GM19035 (cell line): ENCODE measurements around the gene DHRS2.

Source experiments
- ATAC-seq: cut with Tn5 transposase; IDR thresholded peaks from one replicate; pipeline ENCODE4 v1.9.1; 2021; ENCODE audit not compliant: unreplicated experiment

DHRS2 gene

DNA sequence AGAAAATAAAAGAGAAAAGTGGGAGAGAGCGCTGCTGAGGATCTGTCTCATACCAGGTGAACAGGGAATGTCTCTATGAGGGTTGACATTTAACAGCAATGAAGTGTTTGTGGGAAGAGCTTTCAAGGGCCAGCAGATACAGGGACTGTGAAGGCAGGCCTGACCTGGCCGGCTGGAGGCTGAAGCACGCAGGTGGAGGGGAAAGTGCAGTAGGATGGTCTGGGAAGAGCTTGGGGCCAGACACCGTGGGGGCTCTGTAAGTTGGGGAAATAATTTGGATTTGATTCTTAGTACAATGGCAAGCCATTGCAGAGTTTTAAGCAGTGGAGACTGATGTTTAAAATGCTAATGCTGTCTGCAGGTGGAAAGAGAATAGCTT lies 23.8 kb upstream of the DHRS2 start:
- ATAC-seq = no peak

DNA sequence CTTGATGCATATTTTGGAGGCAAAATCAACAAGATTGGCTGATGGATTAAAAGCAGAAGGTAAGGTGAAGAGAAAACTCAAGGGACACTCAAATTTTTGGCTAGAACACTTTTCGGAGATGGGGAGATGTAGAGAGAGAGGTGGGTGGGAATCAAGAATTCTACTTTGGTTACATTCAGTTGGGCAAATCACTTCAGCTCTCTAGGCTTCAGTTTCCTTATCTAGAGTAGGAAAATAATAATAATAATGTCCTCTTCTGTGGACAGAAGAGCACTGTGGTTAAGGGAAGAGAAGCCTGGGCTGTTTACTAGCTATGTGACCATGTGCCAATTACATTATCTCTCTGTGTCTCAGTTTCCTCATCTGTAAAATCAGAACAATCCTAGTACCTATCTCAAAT lies 23.4 kb upstream of the DHRS2 start:
- ATAC-seq = no peak

DNA sequence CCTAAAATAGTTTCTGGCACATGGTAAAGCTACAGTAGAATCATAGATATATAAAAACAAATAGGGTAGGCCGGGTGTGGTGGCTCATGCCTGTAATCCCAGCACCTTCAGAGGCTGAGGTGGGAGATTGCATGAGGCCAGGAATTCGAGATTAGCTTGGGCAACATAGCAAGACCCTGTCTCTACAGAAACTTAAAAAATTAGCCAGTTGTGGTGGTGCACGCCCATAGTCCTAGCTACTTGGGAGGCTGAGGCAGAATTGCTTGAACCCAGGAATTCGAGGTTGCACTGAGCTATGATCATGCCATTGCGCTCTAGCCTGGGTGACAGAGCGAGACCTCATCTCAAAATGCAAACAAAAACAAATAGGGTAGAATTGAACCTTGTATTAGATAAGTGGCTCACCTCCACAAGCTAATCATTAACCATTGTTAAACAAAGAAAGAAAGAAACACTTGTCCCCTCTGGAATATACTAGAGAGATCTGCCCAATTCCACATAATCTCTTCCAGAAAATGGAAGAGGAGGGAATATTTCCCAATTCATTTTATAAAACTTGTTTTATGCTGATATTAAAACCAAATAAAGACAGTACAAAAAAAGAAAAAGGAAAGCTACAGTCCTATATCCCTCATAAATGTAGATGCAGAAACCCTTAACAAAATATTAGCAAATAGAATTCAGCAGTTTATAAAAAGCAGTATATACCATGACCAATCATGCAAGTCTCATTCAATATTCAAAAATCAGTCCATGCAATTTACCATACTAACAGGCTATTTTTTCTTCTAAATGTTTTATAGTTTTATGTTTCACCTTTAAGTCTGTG lies 22.7 kb upstream of the DHRS2 start:
- no peak for ATAC-seq

DNA sequence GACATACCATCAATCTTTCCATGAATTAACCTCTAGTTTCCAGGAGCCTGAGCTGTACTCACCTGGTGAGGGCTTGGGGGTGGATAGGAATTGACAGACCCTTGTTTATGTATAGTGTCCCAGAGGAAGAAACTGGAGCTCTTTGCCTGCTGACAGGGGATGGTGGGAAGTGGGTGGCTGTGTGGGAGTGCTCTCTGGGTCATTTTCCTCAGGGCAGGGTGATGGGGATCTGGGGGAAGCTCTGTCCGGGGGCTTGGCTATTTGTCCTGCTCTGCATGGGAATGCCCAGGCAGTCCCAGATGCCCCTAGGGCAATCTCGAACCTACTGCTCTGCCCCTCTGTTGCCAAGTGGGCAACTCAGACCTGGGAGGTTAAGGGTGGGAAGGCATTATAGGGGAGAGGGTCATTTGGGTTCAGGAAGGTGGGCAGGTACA lies 21.8 kb upstream of the DHRS2 start:
- ATAC-seq = no peak

DNA sequence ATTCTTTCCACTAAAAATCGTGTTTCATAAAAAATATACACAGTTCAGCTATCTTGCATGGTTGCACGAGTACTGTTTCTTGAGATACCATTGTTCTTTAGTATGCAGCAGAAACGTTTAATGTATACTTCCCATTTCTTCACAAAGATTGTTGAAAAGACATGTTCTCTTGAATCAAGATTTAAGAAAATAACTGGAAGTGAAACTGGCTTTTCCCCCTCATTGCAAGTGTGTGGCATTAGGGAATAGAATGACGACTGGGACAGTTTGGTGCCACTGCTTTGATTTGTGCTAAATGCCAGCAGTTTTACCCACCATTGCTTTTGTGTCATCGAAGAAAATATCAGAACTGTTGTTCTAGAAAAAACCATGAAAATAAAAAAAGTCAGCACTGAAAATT lies 20.3 kb upstream of the DHRS2 start:
- ATAC-seq = no peak

DNA sequence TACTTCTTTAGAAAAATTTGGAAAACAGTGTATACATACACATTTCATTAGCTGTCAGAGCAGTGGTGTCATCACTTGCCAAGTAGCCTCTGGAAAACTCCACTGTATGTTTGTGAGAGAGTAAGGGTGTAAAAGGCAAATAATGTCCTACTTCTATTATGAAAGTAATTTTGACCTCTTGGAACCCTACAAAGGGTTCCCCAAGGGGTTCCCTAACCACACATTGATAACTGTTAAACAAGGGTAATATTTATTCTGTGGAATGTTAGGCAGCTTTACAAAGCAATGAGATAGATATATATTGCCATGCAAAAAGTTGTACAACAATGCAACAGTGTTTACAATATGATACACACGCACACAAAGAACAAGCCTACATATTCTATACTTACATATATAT lies 18.6 kb upstream of the DHRS2 start:
- no peak for ATAC-seq

DNA sequence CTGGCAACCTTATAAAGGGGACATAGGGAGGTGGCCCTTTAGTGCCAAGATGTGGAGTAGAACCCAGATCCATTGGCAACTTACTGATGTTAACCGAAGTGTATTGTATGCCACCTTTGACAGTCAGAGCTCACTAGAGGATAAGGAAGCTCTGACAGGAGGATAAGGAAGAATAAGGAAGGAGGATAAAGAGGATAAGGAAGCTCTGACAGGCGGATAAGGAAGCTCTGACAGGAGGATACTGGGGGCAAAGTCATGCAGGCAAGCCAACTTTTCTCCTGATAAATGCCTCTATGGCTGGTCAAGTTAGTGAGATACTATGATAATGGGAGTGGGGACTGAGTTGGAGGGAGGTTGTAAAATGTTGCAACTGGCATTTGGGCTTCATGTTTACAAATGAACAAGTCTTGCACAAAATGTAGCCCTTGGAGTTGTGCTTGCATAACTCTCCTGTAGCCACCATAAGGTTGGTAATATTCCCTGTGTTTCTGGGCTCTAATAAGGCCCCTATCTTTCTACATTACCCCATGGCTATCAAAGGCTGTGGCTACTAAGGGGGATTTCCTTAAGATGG lies 17.7 kb upstream of the DHRS2 start:
- no peak for ATAC-seq

DNA sequence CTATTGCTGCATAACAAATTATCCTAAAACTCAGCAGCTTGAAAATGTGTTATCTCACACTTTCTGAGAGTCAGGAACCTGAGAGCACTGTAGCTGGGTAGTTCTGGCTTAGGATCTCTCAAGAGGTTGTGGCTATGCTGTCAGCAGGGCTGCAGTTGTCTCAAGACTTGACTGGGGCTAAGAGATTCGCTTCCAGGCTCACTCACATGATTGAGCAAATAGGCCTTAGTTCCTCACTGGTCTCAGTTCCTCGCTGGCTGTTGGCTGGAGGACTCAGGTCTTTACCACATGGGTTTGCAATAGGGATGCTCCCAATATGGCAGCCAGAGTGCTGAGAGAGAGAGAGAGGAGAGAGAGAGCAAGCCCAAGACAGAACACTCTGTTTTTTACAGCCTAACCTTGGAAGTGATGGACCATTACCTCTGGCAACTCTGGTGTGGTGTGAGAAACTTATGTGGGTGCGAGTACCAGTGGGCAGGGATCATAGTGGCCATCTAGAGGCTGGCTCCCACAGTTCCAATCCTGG lies 15.9 kb upstream of the DHRS2 start:
- no peak for ATAC-seq

DNA sequence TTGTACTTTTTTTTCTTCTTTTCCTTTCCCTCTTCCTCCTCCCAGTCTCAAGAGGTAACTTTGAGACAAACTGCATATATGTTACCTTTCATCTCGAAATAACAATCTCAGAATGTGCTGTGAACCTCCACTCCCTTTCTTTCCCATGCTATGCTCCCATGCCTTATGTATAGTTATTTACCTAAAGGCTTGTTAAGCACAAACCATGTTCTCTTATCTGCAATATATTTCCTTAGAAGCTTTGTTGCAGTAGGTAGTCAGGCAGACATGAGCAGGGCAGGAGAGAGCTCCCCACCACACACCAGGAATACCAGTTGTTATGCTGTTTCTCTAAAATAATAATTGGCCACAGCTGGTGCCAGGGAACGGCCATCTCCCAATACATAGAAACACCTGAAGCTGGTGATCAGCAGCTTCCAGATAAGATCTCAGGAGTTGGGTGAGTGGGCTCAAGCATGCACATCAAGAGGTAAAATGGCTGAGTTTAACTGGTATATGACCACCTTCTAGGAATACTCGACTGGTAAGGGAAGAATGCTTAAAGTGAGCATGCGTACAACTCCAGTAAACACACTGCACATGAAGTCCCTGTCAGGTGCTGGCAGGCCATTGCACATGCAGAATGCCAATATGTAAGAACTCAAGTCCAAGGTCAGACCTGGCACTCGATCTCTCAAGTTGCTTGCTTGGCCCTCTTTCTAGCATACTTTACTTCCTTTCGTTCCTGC lies 14.8 kb upstream of the DHRS2 start:
- no peak for ATAC-seq

DNA sequence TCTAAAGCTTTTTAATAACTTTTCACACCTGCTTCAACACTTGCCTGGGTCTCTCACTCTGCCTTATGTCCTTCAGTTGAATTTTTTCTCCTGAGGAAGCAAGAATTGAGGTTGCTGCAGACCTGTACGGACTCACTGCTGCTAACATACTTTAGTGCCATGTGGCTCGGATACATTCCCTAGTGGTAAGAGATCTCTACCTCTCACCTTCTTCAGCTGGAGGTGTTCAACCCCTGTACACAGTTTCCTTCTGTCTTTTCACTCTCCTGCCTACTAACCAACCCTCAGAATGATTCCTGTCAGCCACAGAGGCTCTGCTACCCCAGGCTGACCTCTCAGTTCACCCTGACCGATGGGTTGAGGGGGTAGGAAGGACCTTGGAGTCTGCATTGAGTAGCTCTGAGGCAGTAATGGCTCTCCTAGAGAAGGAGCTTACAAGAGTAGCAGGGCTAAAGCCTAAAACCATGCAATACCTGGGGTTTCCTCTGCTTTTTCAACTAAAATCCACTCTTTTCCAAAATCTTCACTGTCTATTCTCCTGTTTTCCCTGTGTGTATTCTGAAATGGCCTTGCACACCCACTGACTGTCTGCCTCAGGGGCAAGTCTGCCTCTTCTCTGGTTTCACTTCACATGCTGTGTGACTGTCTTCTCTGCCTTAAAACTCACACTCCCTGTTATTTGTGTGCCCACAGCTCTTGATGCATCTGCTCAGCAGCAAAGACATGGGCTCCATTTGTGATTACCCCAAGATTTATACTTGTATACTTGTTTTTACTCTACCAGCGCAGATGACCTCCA lies 14.0 kb upstream of the DHRS2 start:
- no peak for ATAC-seq

DNA sequence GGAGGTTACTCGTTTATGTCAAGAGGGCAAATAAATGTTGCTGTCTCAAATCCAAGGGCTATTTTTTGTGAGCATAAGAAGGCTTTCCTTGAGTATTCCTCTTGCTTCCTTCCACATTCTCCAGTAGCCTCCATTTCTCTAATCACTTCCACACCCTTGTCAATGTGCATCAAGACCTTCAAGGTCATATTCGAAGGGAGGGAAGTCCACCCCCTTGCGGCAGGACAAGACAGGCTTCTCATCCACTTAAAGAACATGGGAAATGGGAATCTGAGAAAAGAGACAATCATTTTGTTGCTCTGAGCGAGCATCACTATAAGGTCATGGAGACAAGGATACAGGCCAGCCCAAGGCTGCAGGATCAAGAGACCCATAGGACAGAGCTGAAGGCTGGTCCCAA lies 13.2 kb upstream of the DHRS2 start:
- ATAC-seq = no peak

DNA sequence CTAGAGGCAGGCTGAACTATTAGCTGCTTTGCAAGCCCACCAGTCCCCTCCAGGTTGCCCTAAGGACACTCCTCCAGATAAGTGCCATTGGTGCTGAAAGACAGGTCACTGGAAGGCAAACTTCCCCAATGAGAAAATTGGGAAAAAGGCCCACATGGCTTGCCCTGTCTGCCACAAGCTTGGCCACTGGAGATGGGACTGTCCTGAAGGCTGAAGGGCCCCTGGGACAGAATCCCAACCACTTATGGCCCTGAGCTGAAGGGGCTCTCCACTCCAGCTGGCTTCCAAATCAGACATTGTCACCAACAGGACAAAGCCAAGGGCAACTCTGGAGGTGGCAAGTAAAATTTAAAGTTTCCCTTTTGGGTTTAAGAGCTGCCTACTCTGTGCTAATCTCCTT lies 12.2 kb upstream of the DHRS2 start:
- no peak for ATAC-seq

DNA sequence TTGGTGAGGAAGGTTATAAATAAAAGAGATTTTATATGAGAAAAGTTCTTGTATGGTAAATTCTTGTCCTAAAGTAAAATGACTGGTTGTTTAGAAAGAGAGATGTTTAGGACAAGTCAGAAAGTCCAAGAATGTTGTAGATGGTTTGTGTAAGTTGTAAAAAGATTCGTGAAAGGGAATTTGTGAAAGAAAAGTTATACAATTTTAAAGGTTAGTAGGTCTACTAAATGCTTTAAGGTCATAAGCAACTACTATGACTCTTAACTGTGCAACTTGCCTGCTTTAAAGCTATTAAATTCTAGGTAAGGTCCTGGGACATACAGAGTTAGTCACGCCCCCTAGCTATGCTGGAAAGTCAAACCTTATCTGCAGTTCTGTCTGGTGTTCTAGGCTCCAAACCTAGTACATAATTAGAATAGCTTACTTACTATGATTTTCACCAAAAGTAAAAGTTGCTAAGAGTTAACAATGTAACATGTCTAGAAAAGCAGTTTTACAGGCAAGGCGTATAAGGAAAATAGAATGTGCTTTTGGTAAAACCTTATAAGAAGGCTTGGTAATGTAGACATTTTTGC lies 11.2 kb upstream of the DHRS2 start:
- ATAC-seq = no peak

DNA sequence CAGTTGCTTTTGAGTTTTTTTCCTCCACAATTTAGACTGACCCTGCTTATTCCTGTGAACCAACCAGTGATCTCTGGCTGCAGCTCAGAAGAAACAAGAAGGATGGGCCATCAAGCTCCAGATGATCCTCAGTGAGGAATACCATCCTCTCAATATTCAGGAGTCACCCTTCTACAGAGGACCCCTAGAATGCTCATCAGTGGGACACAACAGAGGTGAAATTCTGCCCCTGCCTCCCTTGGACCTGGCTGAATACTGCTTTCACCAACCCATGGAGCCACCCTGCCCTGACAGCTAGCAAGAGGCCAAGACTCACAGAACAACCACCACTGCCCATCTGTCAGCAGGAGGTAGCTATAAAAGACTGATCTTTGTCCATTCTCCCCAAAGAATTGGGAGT lies 9.2 kb upstream of the DHRS2 start:
- no peak for ATAC-seq

DNA sequence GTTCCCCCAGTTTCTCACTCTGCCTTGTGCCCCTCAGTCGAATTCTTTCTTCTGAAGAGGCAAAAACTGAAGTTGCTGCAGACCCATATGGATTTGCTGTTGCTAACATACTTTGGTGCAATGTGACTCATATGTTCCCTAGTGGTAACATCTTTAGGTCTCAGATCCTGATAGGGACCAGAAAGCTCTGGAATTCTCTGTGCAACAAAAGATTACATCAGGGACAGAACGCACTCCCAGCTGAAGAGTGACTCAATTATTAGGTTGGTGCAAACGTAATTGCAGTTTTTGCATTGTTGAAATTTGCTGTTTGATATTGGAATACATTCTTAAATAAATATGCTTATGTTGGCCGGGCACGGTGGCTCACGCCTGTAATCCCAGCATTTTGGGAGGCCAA lies 8.2 kb upstream of the DHRS2 start:
- ATAC-seq = no peak

DNA sequence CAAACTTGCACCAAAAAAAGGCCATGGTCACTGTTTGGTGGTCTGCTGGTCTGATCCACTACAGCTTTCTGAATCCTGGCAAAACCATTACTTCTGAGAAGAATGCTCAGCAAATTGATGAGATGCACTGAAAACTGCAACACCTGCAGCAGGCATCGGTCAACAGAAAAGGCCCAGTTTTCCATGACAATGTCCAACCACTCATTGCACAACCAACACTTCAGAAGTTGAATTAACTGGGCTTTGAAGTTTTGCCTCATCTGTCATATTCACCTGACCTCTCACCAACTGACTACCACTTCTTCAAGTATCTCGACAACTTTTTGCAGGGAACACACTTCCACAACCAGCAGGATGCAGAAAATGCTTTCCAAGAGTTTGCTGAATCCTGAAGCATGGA lies 7.0 kb upstream of the DHRS2 start:
- no peak for ATAC-seq

DNA sequence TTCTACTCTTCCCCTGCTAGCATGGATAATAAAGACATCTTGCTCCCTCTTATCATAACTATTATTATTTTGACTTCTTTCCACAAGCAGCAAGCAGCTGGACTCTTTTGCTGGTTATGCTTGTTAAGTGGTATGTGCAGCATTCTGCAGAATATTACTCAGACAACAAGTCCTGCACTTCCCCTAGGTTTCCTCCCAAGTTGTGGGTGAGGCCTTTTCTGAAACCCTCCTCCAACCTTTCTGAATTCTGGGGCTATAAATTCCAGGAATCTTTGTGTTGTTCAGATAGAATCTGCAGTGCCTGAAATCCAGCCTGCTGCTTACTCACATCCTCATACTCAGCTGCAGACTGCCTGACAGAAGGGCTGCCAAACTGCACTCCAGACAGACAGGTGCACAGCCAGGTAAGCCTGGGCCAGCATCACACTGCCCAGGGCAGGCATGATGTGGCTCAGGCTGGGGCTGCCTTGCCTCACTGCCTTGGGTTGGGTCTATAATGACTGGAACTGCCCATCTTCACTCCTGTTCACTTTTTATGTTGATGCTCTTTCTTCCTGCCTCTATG lies 6.2 kb upstream of the DHRS2 start:
- ATAC-seq = no peak

DNA sequence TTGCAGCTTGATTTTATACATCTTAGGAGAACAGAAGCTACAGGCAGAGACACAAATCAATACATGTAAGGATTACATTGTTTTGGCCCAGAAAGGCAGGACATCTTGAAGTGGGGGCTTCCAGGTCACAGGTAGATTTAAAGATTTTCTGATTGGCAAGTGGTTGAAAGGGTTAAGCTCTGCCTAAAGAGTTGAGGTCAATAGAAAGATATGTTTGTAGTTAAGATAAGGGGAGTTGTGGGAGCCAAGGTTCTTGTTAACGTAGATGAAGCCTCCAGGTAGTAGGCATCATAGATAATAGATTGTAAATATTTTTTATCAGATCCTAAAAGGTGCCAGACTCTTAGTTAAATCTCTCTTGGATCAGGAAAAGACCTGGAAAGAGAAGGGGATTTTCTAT lies 5.5 kb upstream of the DHRS2 start:
- no peak for ATAC-seq

DNA sequence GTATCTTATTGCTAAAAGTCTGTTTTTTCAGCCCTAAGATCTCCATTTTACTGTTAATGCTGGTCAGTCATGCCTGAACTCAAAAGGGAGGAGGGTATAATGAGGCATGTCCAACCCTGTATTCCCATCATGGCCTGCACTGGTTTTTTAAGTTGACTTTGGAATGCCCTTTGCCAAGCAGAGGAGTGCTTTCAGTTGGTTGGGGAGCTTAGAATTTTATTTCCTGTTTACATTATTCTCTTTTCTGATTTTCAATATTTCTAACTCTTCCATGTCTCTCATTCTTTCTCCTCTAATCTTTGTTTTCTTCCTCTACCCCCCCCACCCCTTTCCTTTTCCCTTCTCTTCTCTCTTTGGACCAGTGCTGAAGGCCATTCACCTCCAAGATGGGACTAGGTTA lies 4.9 kb upstream of the DHRS2 start:
- ATAC-seq = no peak

DNA sequence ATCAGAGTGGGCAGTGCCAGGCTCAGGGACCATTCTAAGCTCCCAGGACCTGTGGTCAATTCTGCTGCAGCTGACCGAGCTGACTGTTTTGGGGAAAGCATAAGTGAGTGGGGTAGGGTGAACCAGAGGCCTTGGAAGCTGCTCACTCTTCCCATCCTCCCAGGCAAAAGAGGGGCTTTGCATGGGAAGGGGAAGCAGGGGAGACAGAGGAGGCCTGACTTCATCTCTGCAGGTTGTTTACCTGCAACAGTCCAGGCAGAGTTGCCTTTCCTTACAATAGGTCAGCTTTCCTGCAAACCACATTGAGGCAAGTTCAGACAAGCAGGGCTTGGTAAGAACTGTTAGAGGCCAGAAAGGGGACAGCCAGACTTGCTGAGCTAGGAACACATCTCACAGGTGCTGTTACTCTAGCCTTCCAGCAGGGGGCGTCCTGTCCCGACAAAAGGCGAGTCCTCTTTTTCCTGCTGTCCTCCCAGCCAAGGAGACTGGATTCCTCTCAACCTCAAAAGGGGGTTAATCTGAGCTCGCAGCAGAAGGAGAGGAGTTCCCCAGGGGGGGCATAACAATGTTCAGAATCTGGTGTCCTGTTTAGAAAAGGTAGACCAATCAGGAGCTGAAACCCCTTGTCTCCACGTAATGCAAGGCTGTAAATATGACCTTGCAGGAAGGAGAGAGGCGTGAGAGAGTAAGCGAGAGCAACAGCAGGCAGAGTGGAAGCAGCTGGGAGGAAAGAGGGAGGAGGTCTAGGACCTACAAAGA lies 4.3 kb upstream of the DHRS2 start:
- ATAC-seq = peak; percentile 83
